ENCODE data around the gene LRRC63.

DNA sequence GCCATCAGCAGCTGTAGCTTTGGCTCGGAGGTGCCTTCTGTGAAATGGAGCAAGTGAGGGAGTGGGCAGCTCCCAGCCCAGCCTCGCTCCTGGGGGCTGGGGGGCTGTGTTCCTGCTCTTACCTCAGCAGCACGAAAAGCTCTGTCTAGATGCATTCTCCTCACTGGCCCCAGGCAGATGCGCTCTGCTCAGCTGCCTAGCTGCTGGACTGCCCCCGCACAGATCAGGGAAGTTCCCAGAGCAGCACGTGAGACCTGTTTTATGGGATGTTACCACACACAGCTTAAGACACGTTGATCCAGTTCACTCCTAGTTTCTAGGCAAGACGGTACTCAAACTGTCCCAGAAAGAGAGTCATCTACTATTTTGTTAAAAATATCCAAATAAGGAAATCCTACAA is 43.4 kb upstream of the LRRC63 start:
- TF ChIP-seq, protein P1, sequence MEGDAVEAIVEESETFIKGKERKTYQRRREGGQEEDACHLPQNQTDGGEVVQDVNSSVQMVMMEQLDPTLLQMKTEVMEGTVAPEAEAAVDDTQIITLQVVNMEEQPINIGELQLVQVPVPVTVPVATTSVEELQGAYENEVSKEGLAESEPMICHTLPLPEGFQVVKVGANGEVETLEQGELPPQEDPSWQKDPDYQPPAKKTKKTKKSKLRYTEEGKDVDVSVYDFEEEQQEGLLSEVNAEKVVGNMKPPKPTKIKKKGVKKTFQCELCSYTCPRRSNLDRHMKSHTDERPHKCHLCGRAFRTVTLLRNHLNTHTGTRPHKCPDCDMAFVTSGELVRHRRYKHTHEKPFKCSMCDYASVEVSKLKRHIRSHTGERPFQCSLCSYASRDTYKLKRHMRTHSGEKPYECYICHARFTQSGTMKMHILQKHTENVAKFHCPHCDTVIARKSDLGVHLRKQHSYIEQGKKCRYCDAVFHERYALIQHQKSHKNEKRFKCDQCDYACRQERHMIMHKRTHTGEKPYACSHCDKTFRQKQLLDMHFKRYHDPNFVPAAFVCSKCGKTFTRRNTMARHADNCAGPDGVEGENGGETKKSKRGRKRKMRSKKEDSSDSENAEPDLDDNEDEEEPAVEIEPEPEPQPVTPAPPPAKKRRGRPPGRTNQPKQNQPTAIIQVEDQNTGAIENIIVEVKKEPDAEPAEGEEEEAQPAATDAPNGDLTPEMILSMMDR (IDR thresholded peaks at IDR 0.05): no peak
- peak in 1 of 4 donors; percentile 35 for TF ChIP-seq POLR2A (IDR thresholded peaks at IDR 0.05)
- no peak for TF ChIP-seq EP300 (IDR thresholded peaks at IDR 0.05)

Data from upper lobe of left lung (tissue), 4 donors.